Measurements from ENCODE around the gene RIOK1.

Gene RIOK1

DNA sequence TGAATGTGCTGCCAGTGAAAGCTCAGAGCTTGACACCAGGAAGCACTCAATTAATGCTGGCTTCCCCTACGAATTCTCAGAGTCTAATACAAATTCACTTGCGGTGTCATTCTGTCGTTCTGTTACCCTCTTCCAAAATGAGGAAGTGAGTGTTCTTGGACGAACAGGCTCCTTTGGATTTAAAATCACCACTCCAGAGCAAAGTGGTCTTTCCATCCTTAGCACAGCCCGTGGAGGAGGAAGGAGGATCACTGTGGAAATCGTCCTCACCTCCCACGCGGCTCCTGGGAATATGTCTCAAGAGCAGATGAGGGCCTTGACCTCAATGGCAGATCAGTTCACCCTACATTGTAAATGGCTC lies 41.7 kb downstream of the RIOK1 start:
- TF ChIP-seq, protein P1, sequence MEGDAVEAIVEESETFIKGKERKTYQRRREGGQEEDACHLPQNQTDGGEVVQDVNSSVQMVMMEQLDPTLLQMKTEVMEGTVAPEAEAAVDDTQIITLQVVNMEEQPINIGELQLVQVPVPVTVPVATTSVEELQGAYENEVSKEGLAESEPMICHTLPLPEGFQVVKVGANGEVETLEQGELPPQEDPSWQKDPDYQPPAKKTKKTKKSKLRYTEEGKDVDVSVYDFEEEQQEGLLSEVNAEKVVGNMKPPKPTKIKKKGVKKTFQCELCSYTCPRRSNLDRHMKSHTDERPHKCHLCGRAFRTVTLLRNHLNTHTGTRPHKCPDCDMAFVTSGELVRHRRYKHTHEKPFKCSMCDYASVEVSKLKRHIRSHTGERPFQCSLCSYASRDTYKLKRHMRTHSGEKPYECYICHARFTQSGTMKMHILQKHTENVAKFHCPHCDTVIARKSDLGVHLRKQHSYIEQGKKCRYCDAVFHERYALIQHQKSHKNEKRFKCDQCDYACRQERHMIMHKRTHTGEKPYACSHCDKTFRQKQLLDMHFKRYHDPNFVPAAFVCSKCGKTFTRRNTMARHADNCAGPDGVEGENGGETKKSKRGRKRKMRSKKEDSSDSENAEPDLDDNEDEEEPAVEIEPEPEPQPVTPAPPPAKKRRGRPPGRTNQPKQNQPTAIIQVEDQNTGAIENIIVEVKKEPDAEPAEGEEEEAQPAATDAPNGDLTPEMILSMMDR (IDR thresholded peaks at IDR 0.05; ENCODE audit: insufficient read depth, low read depth, low read length, missing control alignments), result no peak
- no peak for DNase-seq (ENCODE audit: low read depth)
- H3K4me3 ChIP-seq (ENCODE audit: low read depth, low read length), result no peak overlapping the region

DNA sequence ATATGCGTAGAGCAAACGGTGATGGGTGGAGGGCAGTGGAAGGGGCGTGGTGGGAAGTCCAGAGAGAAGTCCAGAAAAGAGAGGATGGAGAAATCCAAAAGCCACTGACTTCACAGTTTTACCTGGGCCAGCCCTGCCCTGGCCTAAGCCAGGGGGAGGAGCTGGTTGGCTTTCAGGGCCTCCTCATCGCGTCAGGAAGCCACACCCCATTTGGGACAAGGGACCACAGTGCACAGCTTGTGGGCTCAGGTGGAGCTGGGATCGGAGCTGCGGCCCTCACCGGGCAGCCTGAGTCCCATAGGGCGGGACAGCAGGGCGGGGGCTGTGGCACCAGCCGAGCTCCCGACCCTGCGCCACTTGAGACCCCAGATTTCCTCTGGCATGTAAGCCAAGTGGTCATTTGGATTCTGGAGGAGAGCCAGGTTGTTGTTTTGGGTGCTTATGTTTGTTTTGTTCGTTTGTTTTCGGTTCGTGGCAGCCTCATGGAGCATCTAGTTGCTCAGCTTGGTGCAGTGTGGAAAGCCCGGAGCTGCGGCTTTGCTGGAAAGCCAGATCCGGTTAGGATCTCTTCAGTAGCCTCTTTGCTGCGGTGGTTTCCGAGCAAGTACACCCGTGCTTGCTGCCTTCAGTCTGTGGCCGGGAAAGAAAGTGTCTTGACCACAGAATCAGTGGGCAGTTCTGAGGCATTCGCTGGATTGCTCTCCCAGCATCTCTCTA lies 42.2 kb downstream of the RIOK1 start:
- H3K4me3 ChIP-seq (ENCODE audit: low read depth, low read length), result no peak overlapping the region
- no peak for DNase-seq (ENCODE audit: low read depth)
- TF ChIP-seq, protein P1 (IDR thresholded peaks at IDR 0.05; ENCODE audit: insufficient read depth, low read depth, low read length, missing control alignments), result no peak

DNA sequence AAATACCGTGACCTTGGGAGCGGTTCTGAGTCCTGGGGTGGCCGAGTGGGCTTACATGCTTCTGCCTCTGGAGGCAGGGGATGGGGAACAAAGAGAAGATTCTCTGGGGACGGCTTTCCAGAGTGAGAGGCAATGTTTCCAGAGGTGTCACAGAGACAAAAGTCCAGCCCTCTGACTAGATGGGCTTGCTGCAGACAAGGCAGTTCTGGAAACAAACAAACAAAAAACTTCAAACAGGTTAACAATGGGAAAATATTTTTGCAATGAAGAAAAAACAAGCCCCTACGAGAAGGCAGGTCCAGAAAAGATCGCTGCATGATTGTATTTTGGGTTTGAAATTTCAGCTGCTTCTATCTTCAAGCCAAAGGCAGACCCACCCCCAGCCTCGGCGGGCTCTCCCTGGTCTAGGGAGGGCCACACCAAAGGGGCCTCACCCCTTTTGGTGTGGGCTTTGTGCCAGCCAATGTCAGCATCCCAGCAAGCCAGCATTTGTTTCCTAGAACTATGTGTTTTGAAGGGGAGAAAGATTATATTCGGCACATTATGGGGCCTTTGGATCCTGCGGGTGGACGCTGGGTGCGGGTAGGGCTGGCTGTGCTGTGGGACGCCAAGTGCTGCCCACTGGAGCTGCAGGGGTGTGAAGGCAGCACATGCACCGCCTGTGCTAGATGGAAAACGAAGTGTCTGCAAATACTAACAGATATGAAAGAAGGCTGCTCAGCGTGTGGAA lies 42.9 kb downstream of the RIOK1 start:
- TF ChIP-seq, protein P1 (IDR thresholded peaks at IDR 0.05; ENCODE audit: insufficient read depth, low read depth, low read length, missing control alignments), result no peak
- H3K4me3 ChIP-seq (ENCODE audit: low read depth, low read length), result no peak overlapping the region
- no peak for DNase-seq (ENCODE audit: low read depth)

DNA sequence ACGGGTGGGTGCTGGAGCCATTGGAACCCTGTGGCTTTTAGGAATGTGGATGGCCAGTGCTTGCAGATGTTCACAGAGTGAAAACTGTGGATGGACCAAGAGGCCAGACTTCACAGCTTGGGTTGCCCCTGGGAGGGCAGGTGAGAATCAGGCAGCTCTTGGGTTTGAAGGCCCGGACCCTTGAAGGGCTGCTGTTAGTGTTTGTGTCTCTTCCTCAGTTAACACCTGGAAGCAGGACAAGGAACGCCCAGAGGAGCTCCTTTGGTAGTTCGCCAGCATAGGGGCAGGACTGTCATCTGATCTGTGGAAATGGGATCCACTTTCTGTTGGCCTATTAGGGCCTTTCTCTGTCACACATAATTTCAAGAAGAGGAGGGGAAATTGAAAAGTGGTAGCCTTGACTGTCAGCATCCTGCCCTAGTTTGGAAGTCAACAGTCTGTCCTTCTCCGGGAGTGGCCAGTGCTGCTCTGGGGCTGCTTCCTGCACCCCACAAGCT lies 43.6 kb downstream of the RIOK1 start:
- DNase-seq (ENCODE audit: low read depth), result no peak
- TF ChIP-seq, protein P1 (IDR thresholded peaks at IDR 0.05; ENCODE audit: insufficient read depth, low read depth, low read length, missing control alignments), result no peak
- H3K4me3 ChIP-seq (ENCODE audit: low read depth, low read length), result no peak overlapping the region

DNA sequence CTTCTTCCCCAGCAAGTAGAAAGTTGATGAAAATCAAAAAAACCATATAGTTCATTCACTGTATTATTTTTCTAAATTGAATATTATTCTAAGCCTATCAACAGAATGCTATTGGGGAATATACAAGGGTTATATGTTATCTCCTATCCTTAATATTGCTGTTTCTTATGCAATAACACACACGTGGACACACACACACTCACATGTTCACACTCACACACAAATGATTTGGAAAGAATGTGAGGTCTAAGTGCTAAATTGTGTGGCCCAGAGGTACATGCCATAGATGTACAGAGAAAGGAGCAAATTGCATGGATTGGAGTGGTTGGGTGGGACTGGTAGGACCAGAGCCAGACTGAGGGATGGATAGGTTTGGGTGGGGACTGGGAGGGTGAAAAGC lies 45.1 kb downstream of the RIOK1 start:
- no peak overlapping the region for H3K4me3 ChIP-seq (ENCODE audit: low read depth, low read length)
- DNase-seq (ENCODE audit: low read depth), result no peak
- TF ChIP-seq, protein P1 (IDR thresholded peaks at IDR 0.05; ENCODE audit: insufficient read depth, low read depth, low read length, missing control alignments), result no peak

GRCh38 chr6:7438011-7438410 lies 48.4 kb downstream of the RIOK1 start:
- no peak for DNase-seq (ENCODE audit: low read depth)
- H3K4me3 ChIP-seq (ENCODE audit: low read depth, low read length), result no peak overlapping the region
- TF ChIP-seq, protein P1 (IDR thresholded peaks at IDR 0.05; ENCODE audit: insufficient read depth, low read depth, low read length, missing control alignments), result no peak

Measured in GM12865 (cell line).